AG20443 (cell line): ENCODE measurements around the gene RNF130.

ENCODE experiments used
- DNase-seq: peaks from one replicate; pipeline ENCODE4 v3.0.0; 2012; ENCODE audit warnings: low spot score, mixed read lengths

The RNF130 gene

GRCh38 chr5:179915406-179915935 is 156.1 kb downstream of the RNF130 start:
- DNase-seq: no peak

DNA sequence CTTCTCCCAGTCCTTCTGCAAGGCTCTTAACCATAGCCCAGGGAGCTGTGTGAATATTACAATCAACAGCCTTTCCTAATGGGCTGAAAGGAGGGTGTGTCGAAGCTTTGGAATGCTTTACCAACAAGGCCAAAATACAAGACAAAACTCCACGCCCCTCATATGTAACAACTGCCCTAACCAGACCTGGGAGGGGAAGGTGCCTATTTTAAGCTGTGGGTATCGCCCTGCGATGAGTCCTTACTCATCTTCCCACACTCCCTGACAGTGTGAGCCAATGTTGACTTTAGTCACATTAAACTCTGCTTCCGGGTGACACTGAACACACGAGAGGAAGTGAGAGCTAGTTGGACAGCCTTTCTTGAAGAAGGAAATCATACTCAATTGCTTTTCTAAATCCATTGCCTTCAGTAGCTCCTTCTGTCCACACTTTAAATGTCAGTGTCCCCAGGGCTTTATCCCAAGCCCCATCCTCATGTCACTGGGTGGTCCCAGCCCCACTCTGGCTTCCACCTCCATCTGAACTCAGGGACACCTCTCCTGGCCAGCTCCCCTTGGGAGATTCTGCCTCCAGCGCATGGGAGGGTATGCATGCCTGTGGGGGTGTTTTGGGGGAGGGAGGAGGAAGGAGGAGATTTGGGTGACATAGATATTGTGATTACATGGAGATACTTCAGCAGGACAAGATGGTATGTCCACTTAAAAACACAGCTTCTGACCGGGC is 157.4 kb downstream of the RNF130 start:
- DNase-seq: peak; percentile 73

DNA sequence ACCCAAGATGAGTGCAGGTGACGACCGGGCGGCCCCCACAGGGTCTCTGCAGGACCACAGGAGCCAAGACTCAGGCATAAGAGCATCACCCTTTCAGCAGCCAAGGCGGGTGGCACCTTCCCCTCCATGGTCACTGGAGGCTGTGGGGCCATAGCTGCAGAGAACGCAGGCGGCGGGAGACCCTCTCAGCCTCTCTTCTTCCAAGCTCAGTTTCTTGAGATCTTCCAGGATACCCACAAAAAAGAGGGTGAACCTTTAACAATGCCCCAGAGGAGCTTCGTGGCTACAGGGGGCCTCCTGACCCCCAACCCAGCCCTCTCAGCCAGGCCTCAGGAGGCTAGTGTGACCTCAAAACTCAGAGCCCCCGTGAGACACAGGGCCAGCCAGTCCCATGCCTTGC is 158.1 kb downstream of the RNF130 start:
- DNase-seq: no peak

DNA sequence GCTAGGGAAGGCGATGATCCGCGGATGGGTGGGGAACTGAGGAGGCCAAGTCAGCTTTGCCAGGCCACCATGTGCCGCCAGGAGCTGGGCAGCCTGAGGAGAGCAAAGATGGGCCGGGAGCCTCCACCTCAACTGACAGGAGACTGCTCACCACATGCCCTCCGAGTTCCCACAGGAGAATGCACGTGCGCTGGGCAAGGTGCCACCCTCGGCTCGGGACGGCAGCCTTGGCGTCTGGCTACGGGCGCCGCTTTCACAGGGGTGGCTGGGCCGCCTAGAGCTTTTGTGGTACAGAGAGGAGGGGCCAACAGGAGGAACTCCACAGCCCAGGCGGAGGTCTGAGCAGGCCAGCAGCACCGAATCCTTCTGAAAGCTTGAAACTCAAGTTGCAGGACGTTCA is 158.6 kb downstream of the RNF130 start:
- DNase-seq: no peak

GRCh38 chr5:179912386-179912785 is 159.2 kb downstream of the RNF130 start:
- DNase-seq: no peak

DNA sequence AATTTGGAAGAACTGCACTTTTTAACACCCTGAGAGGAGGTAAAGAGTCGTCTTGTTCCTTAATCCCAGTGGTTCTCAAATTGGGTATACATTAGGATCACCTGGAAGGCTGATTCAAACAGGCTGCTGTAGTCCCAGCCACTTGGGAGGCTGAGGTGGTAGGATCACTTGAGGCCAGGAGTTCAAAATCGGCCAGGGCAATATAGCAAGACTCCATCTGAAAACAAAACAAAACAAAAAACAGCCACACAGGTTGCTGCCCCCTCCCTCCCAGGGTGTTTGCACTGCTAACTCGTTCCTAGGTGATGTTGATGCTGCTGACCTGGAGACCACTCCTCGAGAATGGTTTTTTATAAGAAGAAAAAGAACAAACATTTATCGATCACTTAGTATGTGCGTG is 162.3 kb downstream of the RNF130 start:
- DNase-seq: no peak

DNA sequence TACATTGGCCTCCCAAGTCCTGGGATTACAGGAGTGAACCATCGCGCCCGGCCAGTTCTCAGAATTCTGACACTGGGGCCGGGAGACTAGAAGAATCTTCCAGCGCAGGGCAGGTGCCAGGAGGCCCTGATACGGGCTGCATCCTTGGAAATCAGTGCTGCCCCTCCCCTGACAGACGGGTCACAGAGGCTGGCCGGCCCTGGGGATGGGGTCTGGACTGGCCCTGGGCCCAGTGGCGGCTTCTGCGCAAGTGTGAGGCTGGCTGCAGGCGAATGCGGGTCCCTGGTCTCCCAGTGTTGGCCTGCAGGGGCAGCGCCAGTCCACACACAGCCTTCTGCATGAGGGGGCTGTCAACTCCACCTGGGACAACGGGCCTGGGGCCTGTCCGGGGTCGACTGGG is 163.0 kb downstream of the RNF130 start:
- DNase-seq: no peak

- peak; percentile 96 for DNase-seq
These were observed 163.8 kb downstream of the RNF130 start, which contains the start of gene TBC1D9B for GRCh38 chr5:179907556-179908324. TSS of gene TBC1D9B (minus strand) at chr5:179907897. CDS start at chr5:179907821, 76 bp downstream.

DNA sequence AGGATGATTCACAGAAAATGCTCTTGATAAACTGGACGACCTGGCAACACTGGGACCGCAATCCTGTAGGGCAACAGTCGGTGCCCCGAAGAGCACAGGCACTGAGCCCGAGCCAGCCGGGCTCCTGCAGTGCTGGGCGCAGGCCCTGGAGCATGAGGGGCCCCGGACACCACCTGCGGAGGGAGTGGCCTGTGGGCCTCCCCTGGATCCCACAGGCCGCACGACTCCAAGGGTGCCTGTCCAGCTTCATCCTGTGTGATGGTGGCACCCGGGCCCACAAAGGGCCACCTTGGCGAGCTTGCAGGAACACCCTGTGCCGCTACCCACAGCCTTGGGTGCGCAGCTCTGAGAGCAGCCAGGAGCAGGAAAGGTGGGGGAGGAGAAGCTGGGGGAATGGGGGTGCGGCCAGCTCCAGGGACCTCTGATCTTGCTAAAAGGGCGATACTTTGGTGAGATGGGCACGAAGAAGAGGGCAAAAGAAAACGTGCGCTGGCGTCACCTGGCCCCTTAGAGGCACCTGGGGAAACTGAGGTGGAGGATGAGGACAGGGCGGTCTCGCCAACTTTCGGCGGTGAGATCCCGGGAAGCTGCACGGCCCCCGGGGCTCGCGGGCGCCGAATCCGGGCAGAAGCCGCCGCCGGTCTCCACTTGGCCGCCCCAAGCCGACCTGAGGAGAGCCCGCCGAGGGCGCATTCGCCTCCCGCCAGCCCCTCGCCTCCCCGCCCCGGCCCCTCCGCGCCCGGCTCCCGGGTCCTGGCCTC is 164.6 kb downstream of the RNF130 start:
- DNase-seq: peak; percentile 36

- no peak for DNase-seq
These were observed 165.2 kb downstream of the RNF130 start for GRCh38 chr5:179906294-179906794.

- no peak for DNase-seq
These were observed 166.4 kb downstream of the RNF130 start for GRCh38 chr5:179905161-179905560.
